GM21528 (cell line): Measurements from ENCODE around the gene ZNF277.

Source experiments
- ATAC-seq: cut with Tn5 transposase; IDR thresholded peaks from one replicate; pipeline ENCODE4 v1.9.1; 2021; ENCODE audit warnings: mild to moderate bottlenecking, moderate library complexity; ENCODE audit not compliant: unreplicated experiment, low FRiP score

Gene ZNF277

GRCh38 chr7:112183266-112183665 is 23.2 kb upstream of the ZNF277 start:
- ATAC-seq: no peak

GRCh38 chr7:112184455-112184854 is 22.0 kb upstream of the ZNF277 start:
- ATAC-seq: no peak

- no peak for ATAC-seq
Observed at GRCh38 chr7:112185005-112185834, 21.3 kb upstream of the ZNF277 start.

GRCh38 chr7:112186300-112186699 is 20.2 kb upstream of the ZNF277 start:
- no peak for ATAC-seq

GRCh38 chr7:112188257-112188656 is 18.2 kb upstream of the ZNF277 start:
- no peak for ATAC-seq

- ATAC-seq: no peak
Observed at GRCh38 chr7:112189691-112190090, 16.8 kb upstream of the ZNF277 start.

- ATAC-seq: no peak
Observed at GRCh38 chr7:112190120-112190519, 16.4 kb upstream of the ZNF277 start.

GRCh38 chr7:112192236-112193154 is 14.0 kb upstream of the ZNF277 start:
- no peak for ATAC-seq

- no peak for ATAC-seq
Observed at GRCh38 chr7:112193915-112194502, 12.5 kb upstream of the ZNF277 start.

- no peak for ATAC-seq
Observed at GRCh38 chr7:112195717-112196116, 10.8 kb upstream of the ZNF277 start.

GRCh38 chr7:112197322-112197721 is 9.2 kb upstream of the ZNF277 start:
- ATAC-seq: no peak

- no peak for ATAC-seq
Observed at GRCh38 chr7:112199035-112199655, 7.3 kb upstream of the ZNF277 start.

- no peak for ATAC-seq
Observed at GRCh38 chr7:112199672-112200071, 6.8 kb upstream of the ZNF277 start.

- ATAC-seq: no peak
Observed at GRCh38 chr7:112201411-112201810, 5.1 kb upstream of the ZNF277 start.

- no peak for ATAC-seq
Observed at GRCh38 chr7:112201839-112202238, 4.7 kb upstream of the ZNF277 start.

GRCh38 chr7:112202816-112203215 is 3.7 kb upstream of the ZNF277 start:
- no peak for ATAC-seq

GRCh38 chr7:112203365-112203739 is 3.1 kb upstream of the ZNF277 start:
- ATAC-seq: no peak

GRCh38 chr7:112204499-112205342 is 1.8 kb upstream of the ZNF277 start:
- ATAC-seq: no peak

GRCh38 chr7:112205343-112206237 is 905 bp upstream of the ZNF277 start:
- peak; percentile 13 for ATAC-seq
